ENCODE measurements around the gene KNCN.

KNCN gene

DNA sequence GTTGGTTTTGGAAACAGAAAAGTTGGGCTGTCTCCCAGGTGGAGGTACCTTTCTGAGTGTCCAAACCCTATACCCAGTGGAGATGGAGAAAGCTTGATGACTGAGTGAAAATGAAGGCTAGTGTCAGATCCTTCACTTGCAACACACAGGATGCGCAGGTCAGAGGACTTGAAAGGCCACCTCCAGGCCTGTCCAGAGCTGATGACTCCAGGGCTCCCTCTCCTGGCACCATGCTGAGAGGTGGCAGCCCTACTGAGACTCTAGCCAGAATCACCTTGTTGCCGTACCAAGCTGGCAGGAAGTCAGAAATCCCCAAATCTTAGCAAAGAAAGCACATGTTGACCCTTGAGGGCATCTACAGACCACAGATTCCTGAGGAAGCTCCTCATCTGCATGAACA is 16.4 kb downstream of the KNCN start:
- TF ChIP-seq CTCF (IDR thresholded peaks at IDR 0.05; ENCODE audit: insufficient read depth, low read length, missing control alignments): peak; percentile 51
- POLR2A ChIA-PET: no interaction called here
- no peak overlapping the region for H3K4me3 ChIP-seq (ENCODE audit: low read depth, low read length)
- CTCF ChIA-PET: interaction anchor here (0.6 to 11.5 kb wide), 16 partner anchors 9 to 190 kb away, joined by 3 to 429 read pairs (median 6); partner anchors contain the start of genes KNCN and MKNK1
- no peak for DNase-seq (ENCODE audit: low read depth, low spot score)

GRCh38 chr1:46533179-46533864 is 18.1 kb downstream of the KNCN start:
- POLR2A ChIA-PET: interaction anchor here (1.4 kb wide), 1 partner anchor 11 kb away, joined by 3 read pairs; no protein-coding TSS in a partner anchor
- CTCF ChIA-PET: interaction anchor here (0.7 to 11.5 kb wide), 27 partner anchors 7 to 199 kb away, joined by 3 to 429 read pairs (median 5); partner anchors contain the start of gene KNCN
- DNase-seq (ENCODE audit: low read depth, low spot score): no peak
- H3K4me3 ChIP-seq (ENCODE audit: low read depth, low read length): peak overlapping the region; percentile 44
- TF ChIP-seq CTCF (IDR thresholded peaks at IDR 0.05; ENCODE audit: insufficient read depth, low read length, missing control alignments): no peak

DNA sequence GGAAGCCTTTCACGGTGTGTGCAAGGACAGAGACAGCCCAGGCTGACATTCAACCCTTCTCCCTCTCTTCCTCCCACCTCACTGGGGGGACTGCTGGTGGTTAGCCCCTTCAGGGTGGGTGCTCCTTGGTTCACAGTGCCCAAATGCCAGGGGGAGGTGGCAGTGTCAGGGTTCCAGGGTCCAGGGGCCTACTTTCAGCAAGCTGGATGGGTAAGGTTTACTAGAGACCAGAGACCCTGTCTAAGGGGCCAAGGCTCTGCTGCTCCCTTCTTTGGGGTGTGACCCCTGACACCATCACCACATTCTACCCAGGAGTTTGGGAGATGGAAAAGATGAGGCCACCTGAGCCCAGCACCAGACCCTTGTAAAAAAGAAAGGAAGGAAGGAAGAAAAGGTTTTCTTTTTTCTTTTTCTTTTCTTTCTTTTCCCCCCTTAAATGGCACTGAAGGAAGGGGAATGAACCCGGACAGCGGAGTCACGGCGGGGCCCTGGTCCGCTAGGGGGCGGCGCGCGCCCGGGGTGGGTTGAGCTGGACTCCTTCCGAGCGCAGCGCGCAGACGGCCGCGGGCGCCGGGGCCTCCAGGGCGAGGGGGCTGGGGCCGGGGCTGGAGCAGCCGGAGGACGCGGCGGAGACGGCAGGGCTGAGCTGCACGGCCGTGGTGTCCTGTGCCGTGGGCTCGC is 18.8 kb downstream of the KNCN start:
- ChIA-PET CTCF (interaction anchor here (0.7 to 11.5 kb wide), 26 partner anchors 8 to 203 kb away, joined by 3 to 429 read pairs (median 4); partner anchors contain the start of gene KNCN), POLR2A (interaction anchor here (1.4 kb wide), 1 partner anchor 10 kb away, joined by 3 read pairs; no protein-coding TSS in a partner anchor)
- TF ChIP-seq CTCF (IDR thresholded peaks at IDR 0.05; ENCODE audit: insufficient read depth, low read length, missing control alignments): peak; percentile 80
- DNase-seq (ENCODE audit: low read depth, low spot score): no peak
- peak overlapping the region; percentile 44 for H3K4me3 ChIP-seq (ENCODE audit: low read depth, low read length)

DNA sequence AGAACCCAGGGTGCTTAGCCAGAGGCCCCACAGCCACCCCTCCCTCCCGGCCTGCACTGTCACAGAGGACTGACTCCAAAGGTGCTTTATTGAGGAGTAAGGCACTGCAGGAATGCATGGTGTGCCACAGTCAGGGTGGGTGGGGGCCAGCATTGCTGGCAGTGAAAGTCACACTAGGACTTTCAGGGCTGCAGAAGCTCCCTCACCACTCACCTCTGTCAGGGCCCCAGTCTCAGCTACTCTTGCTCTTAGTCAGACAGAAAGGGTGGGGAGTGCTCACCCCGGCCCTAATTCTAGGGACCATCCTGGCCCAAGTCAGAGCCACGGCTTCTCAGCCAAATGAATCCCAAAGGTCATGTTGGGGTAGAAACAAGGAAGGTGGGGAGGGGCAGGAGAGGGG is 19.4 kb downstream of the KNCN start:
- no peak for DNase-seq (ENCODE audit: low read depth, low spot score)
- ChIA-PET POLR2A (no interaction called here), CTCF (interaction anchor here (1.0 to 11.5 kb wide), 11 partner anchors 8 to 203 kb away, joined by 3 to 429 read pairs (median 22); partner anchors contain the start of gene KNCN)
- no peak for TF ChIP-seq CTCF (IDR thresholded peaks at IDR 0.05; ENCODE audit: insufficient read depth, low read length, missing control alignments)
- no peak overlapping the region for H3K4me3 ChIP-seq (ENCODE audit: low read depth, low read length)

GRCh38 chr1:46530791-46531409 is 20.5 kb downstream of the KNCN start:
- POLR2A ChIA-PET: no interaction called here
- H3K4me3 ChIP-seq (ENCODE audit: low read depth, low read length): no peak overlapping the region
- CTCF ChIA-PET: interaction anchor here (1.1 to 11.5 kb wide), 13 partner anchors 9 to 195 kb away, joined by 3 to 429 read pairs (median 55); partner anchors contain the start of gene DMBX1
- peak; percentile 19 for TF ChIP-seq CTCF (IDR thresholded peaks at IDR 0.05; ENCODE audit: insufficient read depth, low read length, missing control alignments)
- DNase-seq (ENCODE audit: low read depth, low spot score): no peak
